Measurements from ENCODE around the gene HYI. TPM values are rescaled to one million over a fixed set of nuclear protein-coding genes. Genes with fewer than 3 reads are reported as not detected.
A peak's percentile ranks its signal among the peaks of the same experiment; 100 is the strongest.
"Not testable (repeated sequence)": the region's sequence is repeated elsewhere in the genome, so short reads cannot be mapped to it uniquely, and the experiment has no call there.

Gene HYI
- total and polyA plus RNA-seq, 2 donors (not counting 1 experiment from before 2014, with no cell fraction given): 26.3 to 36.5 TPM

GRCh38 chr1:43477716-43478115 is 24.0 kb upstream of the HYI start:
- no peak for DNase-seq (ENCODE audit: low read depth in 2 of 2)
- Histone ChIP-seq H2AFZ (ENCODE audit: low read length) (no peak overlapping the region), H3K9me3 (ENCODE audit: control insufficient read depth, insufficient read depth, low read depth, low read length) (no peaks in the 10 kb centered on the region), H3K9ac (ENCODE audit: insufficient read depth, low read length) (no peak overlapping the region), H3K27ac (ENCODE audit: insufficient read depth, low read length) (no peak overlapping the region), H3K79me2 (ENCODE audit: control insufficient read depth, insufficient read depth, low read length) (no peaks in the 10 kb centered on the region), H3K4me3 (replicated peaks in 1 of 4; ENCODE audit: control extremely low read depth in 1 of 4, insufficient read depth in 1 of 4, low read depth in 3 of 4, low read length in 4 of 4) (no peak overlapping the region), H4K20me1 (ENCODE audit: control insufficient read depth, extremely low read depth, insufficient read depth, low read length) (no peaks in the 10 kb centered on the region), H3K27me3 (ENCODE audit: control insufficient read depth, insufficient read depth, low read length) (no peaks in the 10 kb centered on the region), H3K4me2 (ENCODE audit: extremely low read depth, insufficient read depth, low read length) (no peak overlapping the region), H3K4me1 (ENCODE audit: control insufficient read depth, extremely low read depth, insufficient read depth, low read length) (peaks cover 12% of the 10 kb centered on the region), H3K36me3 (ENCODE audit: control insufficient read depth, insufficient read depth, low read length) (no peaks in the 10 kb centered on the region)
- TF ChIP-seq EZH2 (IDR thresholded peaks at IDR 0.05; ENCODE audit: low read length, missing control alignments): no peak
- no peak for TF ChIP-seq CTCF (conservative IDR thresholded peaks at IDR 0.05 in 1 of 2, IDR thresholded peaks at IDR 0.05 in 1 of 2; ENCODE audit: low read depth in 1 of 2, low read length in 2 of 2)

DNA sequence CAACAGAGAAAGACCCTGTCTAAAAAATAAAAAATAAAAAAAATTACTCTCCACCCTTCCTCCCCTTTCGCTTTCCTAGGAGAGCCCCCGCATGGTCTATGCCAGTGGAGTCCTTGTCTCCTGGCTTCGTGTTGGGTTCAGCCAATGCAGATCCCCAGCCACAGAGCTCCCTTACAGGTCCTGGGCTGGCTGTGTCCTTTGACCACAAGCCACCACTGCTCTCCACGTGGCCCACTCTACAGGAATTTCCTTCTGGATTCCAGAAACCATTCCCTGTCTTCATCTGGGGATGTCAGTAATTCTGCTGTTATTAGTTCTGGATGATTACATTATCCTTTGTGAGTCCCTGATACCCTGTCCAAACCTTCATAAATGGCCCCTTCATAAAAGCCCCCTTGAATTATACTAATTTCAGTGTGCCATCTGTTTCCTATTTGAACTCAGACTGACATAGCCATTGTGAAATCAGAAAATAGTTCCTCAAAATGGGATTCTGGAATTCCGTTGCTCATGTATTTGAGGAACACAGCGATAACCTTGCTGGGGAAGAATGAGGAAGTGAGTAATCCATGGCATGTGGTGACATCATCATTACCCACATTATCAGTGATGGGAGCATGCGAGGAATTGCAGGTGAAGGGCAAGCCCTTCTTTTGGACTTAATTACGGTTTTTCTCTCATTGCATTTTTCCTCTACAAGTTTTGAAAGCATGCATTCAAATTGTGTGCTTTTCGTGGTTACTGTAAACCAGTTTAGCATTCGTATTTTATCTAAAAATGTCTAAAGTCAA is 22.1 kb upstream of the HYI start:
- not testable (repeated sequence) for H3K36me3 ChIP-seq (ENCODE audit: control insufficient read depth, insufficient read depth, low read length); H2AFZ ChIP-seq (ENCODE audit: low read length); H3K9me3 ChIP-seq (ENCODE audit: control insufficient read depth, insufficient read depth, low read depth, low read length); H3K27me3 ChIP-seq (ENCODE audit: control insufficient read depth, insufficient read depth, low read length); H3K9ac ChIP-seq (ENCODE audit: insufficient read depth, low read length); H3K79me2 ChIP-seq (ENCODE audit: control insufficient read depth, insufficient read depth, low read length); H3K4me2 ChIP-seq (ENCODE audit: extremely low read depth, insufficient read depth, low read length); H4K20me1 ChIP-seq (ENCODE audit: control insufficient read depth, extremely low read depth, insufficient read depth, low read length); H3K4me3 ChIP-seq (replicated peaks in 1 of 4; ENCODE audit: control extremely low read depth in 1 of 4, insufficient read depth in 1 of 4, low read depth in 3 of 4, low read length in 4 of 4)
- DNase-seq (ENCODE audit: low read depth in 2 of 2): peak; percentile 25 to 90
- Histone ChIP-seq H3K4me1 (ENCODE audit: control insufficient read depth, extremely low read depth, insufficient read depth, low read length) (peaks cover 21% of the 10 kb centered on the region), H3K27ac (ENCODE audit: insufficient read depth, low read length) (peak overlapping the region; percentile 77)

DNA sequence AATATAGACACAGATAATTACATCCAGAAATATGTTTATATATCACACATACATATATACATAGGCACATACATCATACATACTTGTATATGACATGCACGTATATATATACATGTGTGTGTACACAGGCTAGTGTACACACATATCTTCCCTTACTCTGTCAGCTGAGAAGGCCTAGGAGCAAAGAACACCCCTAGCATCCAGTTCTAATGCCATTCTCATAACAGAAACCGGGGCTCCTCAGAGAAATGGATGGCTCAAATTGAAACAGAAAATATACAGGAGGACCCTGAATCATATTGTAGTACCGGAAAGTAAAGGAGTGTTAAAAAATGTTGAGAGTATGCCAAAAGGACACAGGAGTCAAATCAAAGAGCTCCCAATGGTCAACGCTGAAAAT is 19.7 kb upstream of the HYI start:
- H3K4me3 ChIP-seq (replicated peaks in 1 of 4; ENCODE audit: control extremely low read depth in 1 of 4, insufficient read depth in 1 of 4, low read depth in 3 of 4, low read length in 4 of 4): no peak overlapping the region
- peaks cover 21% of the 10 kb centered on the region for H3K4me1 ChIP-seq (ENCODE audit: control insufficient read depth, extremely low read depth, insufficient read depth, low read length)
- no peak overlapping the region for H3K9ac ChIP-seq (ENCODE audit: insufficient read depth, low read length)

GRCh38 chr1:43472463-43473151 is 18.9 kb upstream of the HYI start:
- DNase-seq (ENCODE audit: low read depth in 2 of 2): peak; percentile 86 to 99
- H4K20me1 ChIP-seq (ENCODE audit: control insufficient read depth, extremely low read depth, insufficient read depth, low read length); H3K36me3 ChIP-seq (ENCODE audit: control insufficient read depth, insufficient read depth, low read length); H3K27me3 ChIP-seq (ENCODE audit: control insufficient read depth, insufficient read depth, low read length); H2AFZ ChIP-seq (ENCODE audit: low read length); H3K79me2 ChIP-seq (ENCODE audit: control insufficient read depth, insufficient read depth, low read length); H3K4me2 ChIP-seq (ENCODE audit: extremely low read depth, insufficient read depth, low read length); H3K4me3 ChIP-seq (replicated peaks in 1 of 4; ENCODE audit: control extremely low read depth in 1 of 4, insufficient read depth in 1 of 4, low read depth in 3 of 4, low read length in 4 of 4); H3K9me3 ChIP-seq (ENCODE audit: control insufficient read depth, insufficient read depth, low read depth, low read length): not testable (repeated sequence)
- H3K27ac ChIP-seq (ENCODE audit: insufficient read depth, low read length): peak overlapping the region; percentile 81
- peak overlapping the region; percentile 8 for H3K9ac ChIP-seq (ENCODE audit: insufficient read depth, low read length)
- H3K4me1 ChIP-seq (ENCODE audit: control insufficient read depth, extremely low read depth, insufficient read depth, low read length): peaks cover 21% of the 10 kb centered on the region

More for the DNA sequence above, 19.7 kb upstream of the HYI start:
- Histone ChIP-seq H2AFZ (ENCODE audit: low read length) (no peak overlapping the region), H3K9me3 (ENCODE audit: control insufficient read depth, insufficient read depth, low read depth, low read length) (no peaks in the 10 kb centered on the region), H3K79me2 (ENCODE audit: control insufficient read depth, insufficient read depth, low read length) (no peaks in the 10 kb centered on the region), H3K4me2 (ENCODE audit: extremely low read depth, insufficient read depth, low read length) (peak overlapping the region; percentile 41), H3K27me3 (ENCODE audit: control insufficient read depth, insufficient read depth, low read length) (no peaks in the 10 kb centered on the region), H3K27ac (ENCODE audit: insufficient read depth, low read length) (peak overlapping the region; percentile 81), H3K36me3 (ENCODE audit: control insufficient read depth, insufficient read depth, low read length) (no peaks in the 10 kb centered on the region), H4K20me1 (ENCODE audit: control insufficient read depth, extremely low read depth, insufficient read depth, low read length) (no peaks in the 10 kb centered on the region)
- peak in 1 of 2 donors; percentile 14 for DNase-seq (ENCODE audit: low read depth in 2 of 2)
- TF ChIP-seq EZH2 (IDR thresholded peaks at IDR 0.05; ENCODE audit: low read length, missing control alignments) (no peak), CTCF (conservative IDR thresholded peaks at IDR 0.05 in 1 of 2, IDR thresholded peaks at IDR 0.05 in 1 of 2; ENCODE audit: low read depth in 1 of 2, low read length in 2 of 2) (no peak)
